Prostate gland (tissue), 2 donors: ENCODE data around the gene CD47. TPM values are rescaled to one million over a fixed set of nuclear protein-coding genes. Genes with fewer than 3 reads are reported as not detected.

Experiments used
- DNase-seq: peaks from one replicate; pipeline ENCODE4 v3.0.0-alpha.2; 2019; ENCODE audit warnings: low spot score
- H3K27ac ChIP-seq, 2 donors: fragments of 200-600 bp; sonication (generic); 2 replicates each; pipeline ENCODE4 v1.5.1; 2017 to 2019
- H3K27me3 ChIP-seq: fragments of 200-600 bp; sonication (generic); replicated peaks from 2 replicates; pipeline ENCODE4 v1.5.1; 2019; ENCODE audit not compliant: insufficient read depth
- H3K36me3 ChIP-seq, 2 donors: fragments of 200-600 bp; sonication (generic); 1 replicate in 1 of 2; 2 replicates in 1 of 2; pipeline versions ENCODE4 v1.5.1 to v1.8.1; 2017 to 2019
- H3K4me1 ChIP-seq: fragments of 200-600 bp; sonication (generic); replicated peaks from 2 replicates; pipeline ENCODE4 v1.5.1; 2019
- H3K4me3 ChIP-seq, 2 donors: fragments of 200-600 bp; sonication (generic); 2 replicates each; pipeline ENCODE4 v1.5.1; 2017 to 2019
- H3K9me3 ChIP-seq: fragments of 200-600 bp; sonication (generic); 2 replicates; pipeline ENCODE4 v1.5.1; 2017
- CTCF ChIP-seq, 4 experiments: fragments of 200-600 bp in 2 of 4; fragments of 450-650 bp in 2 of 4; sonication (generic) in 2 of 4; IDR thresholded peaks; 1 replicate in 3 of 4; 2 replicates in 1 of 4; pipeline ENCODE4 v1.5.1; 2016 to 2019; ENCODE audit warnings: antibody characterized with exemption in 4 of 4, mild to moderate bottlenecking in 2 of 4, moderate library complexity in 2 of 4
- POLR2A ChIP-seq: fragments of 450-650 bp; IDR thresholded peaks from one replicate; pipeline ENCODE4 v1.6.1; 2016; ENCODE audit warnings: antibody characterized with exemption, mild to moderate bottlenecking
- POLR2AphosphoS5 ChIP-seq: sonication (generic); formaldehyde crosslinking; IDR thresholded peaks from one replicate; pipeline ENCODE4 v1.6.1; 2017; ENCODE audit warnings: antibody characterized with exemption
- WGBS: methylation state at CpG from one replicate; pipeline ENCODE4 v1.1.5; 2018; 5-methylcytosine and 5-hydroxymethylcytosine counted together
- intact Hi-C: fragments of 100-400 bp; cut with DNase I; formaldehyde crosslinking; loops from one replicate; pipeline ENCODE4 v1.14.2; 2022
- total RNA-seq, 2 donors: library from RNA; depleted of rRNA; stranded (reverse); fragments of >200 nt; gene quantifications; one replicate each; pipeline ENCODE4 v1.1.0, GENCODE V29; 2016

Gene CD47
- total RNA-seq, 2 donors from 2014 or later: 90.1 to 197 TPM

GRCh38 chr3:108021131-108021530 lies 69.7 kb downstream of the CD47 start:
- no peaks in the 10 kb centered on the region for H3K27me3 ChIP-seq
- H3K9me3 ChIP-seq: no peaks in the 10 kb centered on the region
- no peak for TF ChIP-seq CTCF (IDR thresholded peaks at IDR 0.05)
- no peak for TF ChIP-seq POLR2A
- TF ChIP-seq POLR2AphosphoS5: no peak
- H3K27ac ChIP-seq: no peak overlapping the region
- WGBS: 78% methylated on average over 3 of the region's 3 CpGs
- DNase-seq: no peak
- intact Hi-C loops: no loop called here
- H3K36me3 ChIP-seq: no peaks in the 10 kb centered on the region
- H3K4me3 ChIP-seq: no peak overlapping the region
- no peaks in the 10 kb centered on the region for H3K4me1 ChIP-seq

GRCh38 chr3:108018552-108018951 lies 72.3 kb downstream of the CD47 start:
- no peaks in the 10 kb centered on the region for H3K9me3 ChIP-seq
- TF ChIP-seq CTCF (IDR thresholded peaks at IDR 0.05) (no peak), POLR2A (no peak), POLR2AphosphoS5 (no peak)
- intact Hi-C loops: no loop called here
- H3K4me3 ChIP-seq: no peak overlapping the region
- no peaks in the 10 kb centered on the region for H3K36me3 ChIP-seq
- no peaks in the 10 kb centered on the region for H3K27me3 ChIP-seq
- DNase-seq: no peak
- H3K27ac ChIP-seq: no peak overlapping the region
- 72% methylated on average over 8 of the region's 8 CpGs for WGBS
- H3K4me1 ChIP-seq: no peaks in the 10 kb centered on the region

- intact Hi-C loops: no loop called here
- WGBS: 81% methylated on average over 4 of the region's 4 CpGs
- Histone ChIP-seq H3K27me3 (no peaks in the 10 kb centered on the region), H3K27ac (no peak overlapping the region), H3K4me3 (no peak overlapping the region), H3K9me3 (no peaks in the 10 kb centered on the region), H3K4me1 (no peaks in the 10 kb centered on the region), H3K36me3 (no peaks in the 10 kb centered on the region)
- TF ChIP-seq POLR2AphosphoS5 (no peak), CTCF (IDR thresholded peaks at IDR 0.05) (no peak), POLR2A (no peak)
- no peak for DNase-seq
Measured at GRCh38 chr3:108017587-108017986, 73.2 kb downstream of the CD47 start.

GRCh38 chr3:108014943-108015342 lies 75.9 kb downstream of the CD47 start:
- 100% methylated on average over 2 of the region's 2 CpGs for WGBS
- intact Hi-C loops: no loop called here
- DNase-seq: no peak
- H3K36me3 ChIP-seq: no peaks in the 10 kb centered on the region
- no peaks in the 10 kb centered on the region for H3K4me1 ChIP-seq
- no peaks in the 10 kb centered on the region for H3K9me3 ChIP-seq
- no peaks in the 10 kb centered on the region for H3K27me3 ChIP-seq
- H3K4me3 ChIP-seq: no peak overlapping the region
- no peak overlapping the region for H3K27ac ChIP-seq
- TF ChIP-seq POLR2AphosphoS5 (no peak), CTCF (IDR thresholded peaks at IDR 0.05) (no peak), POLR2A (no peak)

- no peak overlapping the region for H3K27ac ChIP-seq
- WGBS: 55% methylated on average over 8 of the region's 8 CpGs
- no peaks in the 10 kb centered on the region for H3K36me3 ChIP-seq
- no peak for DNase-seq
- no peaks in the 10 kb centered on the region for H3K27me3 ChIP-seq
- no peaks in the 10 kb centered on the region for H3K4me1 ChIP-seq
- TF ChIP-seq POLR2A (no peak), POLR2AphosphoS5 (peak; percentile 50)
- intact Hi-C loops: no loop called here
- no peak overlapping the region for H3K4me3 ChIP-seq
- no peaks in the 10 kb centered on the region for H3K9me3 ChIP-seq
Measured at GRCh38 chr3:108013141-108014055, 77.4 kb downstream of the CD47 start.
